ENCODE results near the gene SEMA3A.
"Not testable (repeated sequence)": the region's sequence is repeated elsewhere in the genome, so short reads cannot be mapped to it uniquely, and the experiment has no call there.

The SEMA3A gene

DNA sequence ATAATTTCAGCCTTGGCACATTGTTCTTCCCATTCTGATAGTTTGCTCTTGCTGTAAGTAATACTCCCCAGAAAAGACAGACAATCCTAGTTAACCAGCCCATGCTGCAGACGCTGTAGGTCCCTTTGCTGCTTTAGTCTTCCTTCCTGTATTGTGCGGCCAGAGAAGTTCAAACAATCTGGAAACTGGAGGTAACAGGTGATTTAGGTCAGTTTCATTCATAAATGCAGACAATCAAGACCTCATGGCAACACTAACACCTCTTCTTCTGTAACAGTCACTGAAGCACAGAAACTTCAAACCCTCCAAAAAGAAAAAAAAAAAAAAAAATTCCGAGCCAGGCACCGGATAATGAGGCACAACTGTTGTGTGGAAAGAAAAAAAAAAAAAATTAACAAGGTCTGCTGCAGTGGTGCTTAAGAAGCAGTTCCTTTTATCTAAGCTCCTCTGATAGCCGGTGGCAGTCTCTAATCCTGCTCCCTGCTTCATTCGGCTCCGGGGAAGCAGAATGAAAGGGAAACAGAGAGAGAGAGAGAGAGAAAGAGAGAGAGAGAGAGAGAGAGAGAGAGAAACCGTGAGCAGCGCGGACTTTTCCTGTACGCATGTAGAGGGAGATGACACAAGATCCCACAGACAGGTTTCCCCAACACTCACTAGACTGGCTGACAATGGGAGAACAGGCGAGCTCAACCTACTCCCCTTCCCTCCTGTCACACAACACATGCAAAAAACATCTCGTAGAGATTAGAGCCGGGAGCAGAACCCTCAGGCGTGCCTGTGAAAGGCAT lies at the start of gene SEMA3A:
SEMA3A (minus strand) TSS at position 306 of the 788 bp plus-strand sequence; CDS start at position 103, 203 bp downstream.
- no peak for DNase-seq (ENCODE audit: low spot score)

DNA sequence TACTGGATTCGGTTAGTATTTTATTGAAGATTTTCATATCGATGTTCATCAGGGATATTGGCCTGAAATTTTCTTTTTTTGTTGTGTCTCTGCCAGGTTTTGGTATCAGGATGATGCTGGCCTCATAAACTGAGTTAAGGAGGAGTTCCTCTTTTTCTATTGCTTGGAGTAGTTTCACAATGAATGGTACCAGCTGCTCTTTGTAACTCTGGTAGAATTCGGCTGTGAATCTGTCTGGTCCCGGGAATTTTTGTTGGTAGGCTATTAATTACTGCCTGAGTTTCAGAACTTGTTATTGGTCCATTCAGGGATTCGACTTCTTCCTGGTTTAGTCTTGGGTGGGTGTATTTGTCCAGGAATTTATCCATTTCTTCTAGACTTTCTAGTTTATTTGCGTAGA lies 48.4 kb upstream of the SEMA3A start:
- DNase-seq (ENCODE audit: low spot score), result not testable (repeated sequence)

DNA sequence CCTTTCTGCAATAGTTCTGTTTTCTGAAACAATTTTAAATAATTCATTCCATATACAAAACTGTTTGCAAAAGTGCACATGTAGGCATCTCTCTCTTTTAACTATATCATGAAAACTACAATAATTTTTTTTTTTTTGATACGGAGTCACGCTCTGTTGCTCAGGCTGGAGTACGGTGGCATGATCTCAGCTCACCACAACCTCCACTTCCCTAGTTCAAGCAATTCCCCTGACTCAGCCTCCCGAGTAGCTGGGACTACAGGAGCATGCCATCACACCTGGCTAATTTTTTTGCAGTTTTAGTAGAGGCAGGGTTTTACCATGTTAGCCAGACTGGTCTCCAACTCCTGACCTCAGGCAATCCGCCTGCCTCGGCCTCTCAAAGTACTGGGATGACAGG lies 44.0 kb upstream of the SEMA3A start:
- DNase-seq (ENCODE audit: low spot score), result no peak

DNA sequence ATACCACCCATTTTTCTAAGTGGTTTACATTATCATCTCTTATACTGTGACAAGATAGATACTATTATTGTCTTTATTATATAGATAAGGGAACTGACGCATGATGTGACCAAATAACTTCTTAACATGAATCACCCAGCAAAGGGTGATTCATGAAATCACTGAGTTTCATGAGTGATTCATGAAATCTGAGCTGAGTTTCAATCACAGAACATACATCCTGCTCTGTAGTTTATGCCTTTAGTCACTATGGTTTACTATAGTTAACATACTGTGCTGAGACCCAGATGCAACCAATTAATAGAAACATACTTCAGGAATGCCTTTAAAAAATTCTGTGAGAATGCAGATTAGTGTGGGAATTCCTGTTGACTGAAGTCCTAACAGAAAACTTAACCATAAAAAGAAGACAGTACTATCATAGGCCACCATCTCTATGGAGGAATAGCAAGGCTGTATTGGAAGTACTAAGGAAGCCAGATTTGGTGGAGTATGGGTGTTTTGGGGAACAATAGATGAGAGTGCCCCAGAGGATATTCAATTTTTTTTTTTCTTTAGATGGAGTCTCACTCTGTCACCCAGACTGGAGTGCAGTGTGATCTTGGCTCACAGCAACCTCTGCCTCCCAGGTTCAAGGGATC lies 43.1 kb upstream of the SEMA3A start:
- no peak for DNase-seq (ENCODE audit: low spot score)

DNA sequence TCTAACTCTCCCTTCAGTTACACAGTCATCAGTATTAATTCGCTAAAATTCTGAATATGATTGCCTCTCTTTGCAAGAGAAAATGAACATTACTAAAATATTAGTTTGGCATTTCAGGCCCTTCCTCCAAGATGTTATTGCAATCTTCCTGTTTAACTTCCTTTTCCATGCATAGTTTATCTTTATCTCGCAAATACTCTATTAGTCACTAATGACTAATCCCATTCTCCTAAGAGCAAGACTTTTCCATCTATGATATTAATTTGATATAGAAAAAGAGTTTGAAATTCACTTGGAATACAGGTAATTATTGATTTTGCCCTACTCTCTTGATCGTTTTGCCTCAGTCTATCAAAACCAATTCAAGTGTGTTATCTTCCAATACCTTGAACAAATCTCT lies 41.8 kb upstream of the SEMA3A start:
- DNase-seq (ENCODE audit: low spot score), result no peak

DNA sequence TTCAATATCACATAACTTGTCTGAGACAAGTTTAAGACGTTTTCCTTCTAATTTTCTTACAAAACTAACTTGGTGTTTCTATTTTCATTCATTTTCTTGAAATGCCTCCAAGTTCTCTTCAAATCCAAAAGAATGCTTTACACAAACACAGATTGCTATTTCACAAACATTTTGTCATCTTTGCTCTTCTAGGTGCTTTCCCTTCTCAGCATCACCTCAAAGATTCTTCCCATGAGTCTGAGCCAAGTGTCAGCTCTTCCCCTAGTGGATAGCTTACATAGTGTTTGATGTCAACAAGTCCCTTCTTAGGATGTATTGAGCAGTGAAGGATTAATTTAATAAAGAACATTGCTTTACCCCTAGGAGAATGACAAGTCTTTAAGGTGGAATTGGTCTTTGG lies 38.1 kb upstream of the SEMA3A start:
- no peak for DNase-seq (ENCODE audit: low spot score)

DNA sequence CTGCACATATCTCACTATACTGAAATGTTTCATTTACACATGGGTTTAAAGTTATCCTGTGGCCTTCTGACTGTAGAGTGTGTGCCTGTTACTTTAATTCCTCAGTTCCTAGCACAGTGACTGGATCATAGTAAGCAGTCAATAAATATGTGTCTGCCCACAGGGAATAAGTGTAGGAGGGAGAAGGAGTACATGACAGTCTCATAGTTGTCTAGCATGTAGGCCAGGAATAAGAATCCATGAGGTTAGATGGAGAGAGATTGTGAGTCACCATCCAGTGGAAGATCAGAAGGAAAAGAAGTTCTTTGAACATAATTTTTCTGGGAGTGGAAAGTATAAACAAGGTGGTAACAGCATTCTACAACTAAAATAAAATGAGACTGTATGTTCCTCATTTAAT lies 36.6 kb upstream of the SEMA3A start:
- DNase-seq (ENCODE audit: low spot score), result no peak

DNA sequence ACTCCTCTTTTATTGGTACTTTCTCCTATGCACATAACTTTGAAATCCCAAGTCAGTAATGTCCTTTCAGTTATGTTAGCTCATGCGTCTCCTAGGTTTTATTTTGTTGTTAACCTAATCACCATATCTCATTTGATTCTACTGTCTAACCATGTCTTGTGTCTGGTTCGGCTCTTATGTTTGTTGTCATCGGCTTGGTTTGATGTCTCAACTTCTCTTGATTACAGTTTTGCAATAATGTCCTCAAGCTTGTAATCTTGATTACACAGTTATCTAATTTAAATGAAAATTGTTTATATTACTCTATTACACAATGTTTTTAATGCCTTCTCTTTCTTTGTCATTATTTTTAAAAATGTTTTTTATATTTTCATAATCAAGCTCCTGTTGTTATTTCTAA lies 35.9 kb upstream of the SEMA3A start:
- DNase-seq (ENCODE audit: low spot score), result no peak

DNA sequence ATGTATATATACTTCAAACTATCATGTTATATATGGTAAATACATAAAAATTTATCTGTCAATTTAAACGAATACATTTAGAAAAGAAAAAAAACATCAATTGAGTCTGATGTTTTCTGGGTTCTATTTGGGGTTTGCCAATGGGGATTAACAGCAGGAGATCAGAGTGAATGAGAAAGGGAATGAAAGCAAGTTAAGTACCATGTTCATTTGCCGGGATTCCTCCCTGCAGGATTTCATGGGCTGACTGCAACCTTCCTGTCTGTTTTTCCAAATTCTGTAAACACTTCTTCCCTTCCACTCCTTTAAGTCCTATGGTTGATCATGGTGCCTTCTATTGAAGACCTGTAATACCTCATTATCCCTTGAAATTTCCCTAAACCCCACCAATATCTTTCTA lies 33.9 kb upstream of the SEMA3A start:
- DNase-seq (ENCODE audit: low spot score), result no peak

DNA sequence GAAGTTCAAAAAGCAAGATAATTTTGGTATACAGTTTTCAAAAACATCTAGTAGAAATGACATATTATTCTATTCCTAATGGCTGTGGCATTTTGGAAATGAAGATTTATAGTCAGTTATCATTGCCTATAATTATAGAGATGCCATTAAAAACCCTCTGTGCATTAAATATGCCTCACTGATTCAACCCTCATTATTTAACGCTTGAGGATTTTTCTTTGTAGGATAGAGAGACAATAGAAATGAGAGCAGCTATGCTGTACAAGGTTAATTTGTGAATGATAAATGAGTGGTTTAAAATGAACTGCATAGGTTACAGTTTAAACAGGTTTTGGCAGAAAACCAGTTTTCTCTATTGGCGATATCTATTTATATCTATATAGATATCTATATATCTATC lies 32.2 kb upstream of the SEMA3A start:
- no peak for DNase-seq (ENCODE audit: low spot score)

DNA sequence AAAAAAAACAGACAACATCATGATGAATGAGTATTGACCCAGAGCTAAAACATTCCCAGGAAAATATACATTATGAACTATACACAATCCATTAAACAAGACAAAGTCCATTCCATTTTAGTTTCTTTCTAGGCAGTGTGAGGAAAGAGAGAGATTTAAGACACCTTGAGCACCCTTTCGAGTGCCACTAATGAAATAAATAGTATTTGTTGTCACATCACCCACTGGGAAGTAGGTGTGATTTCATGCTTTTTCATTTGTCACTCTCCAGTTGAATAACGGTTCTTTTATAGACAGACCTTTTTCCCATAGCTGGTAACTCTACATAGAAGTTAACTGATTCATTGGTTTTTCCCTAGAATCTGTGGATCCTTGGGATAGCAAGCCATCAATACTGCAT lies 29.9 kb upstream of the SEMA3A start:
- DNase-seq (ENCODE audit: low spot score), result no peak

DNA sequence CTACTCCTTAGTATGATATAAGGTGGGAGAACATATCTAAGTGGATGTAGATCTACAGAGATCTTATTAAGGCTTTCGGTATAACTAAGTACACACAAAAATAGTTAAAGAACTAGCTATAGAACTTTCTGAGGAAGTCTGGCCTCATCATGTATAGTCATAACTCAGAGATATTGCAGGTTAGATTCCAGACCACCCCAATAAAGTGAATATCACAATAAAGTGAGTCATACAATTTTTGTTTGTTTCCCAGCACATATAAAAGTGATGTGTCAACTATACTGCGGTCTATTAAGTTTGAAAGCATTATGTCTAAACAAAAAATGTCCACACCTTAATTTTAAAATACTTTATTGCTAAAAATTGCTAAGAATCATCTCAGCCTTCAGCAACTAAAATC lies 24.7 kb upstream of the SEMA3A start:
- DNase-seq (ENCODE audit: low spot score), result no peak

DNA sequence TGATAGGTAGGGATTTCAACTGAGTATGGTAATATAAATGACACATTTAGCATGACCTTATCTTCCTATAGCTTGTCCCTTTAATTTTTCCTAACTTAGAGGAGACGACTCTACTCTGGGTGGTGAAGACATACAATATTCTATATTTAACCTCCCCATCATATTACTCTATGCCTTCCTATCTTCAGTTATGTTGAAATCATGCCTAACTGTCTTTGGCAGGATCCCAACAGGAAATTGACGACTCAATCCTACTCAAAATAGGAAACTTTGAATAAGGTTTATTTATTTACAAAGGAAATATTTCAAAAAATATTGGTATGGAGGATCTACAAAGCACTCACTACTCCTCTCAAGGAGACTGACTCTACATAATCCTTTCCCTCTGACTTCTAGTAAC lies 24.1 kb upstream of the SEMA3A start:
- DNase-seq (ENCODE audit: low spot score), result no peak

DNA sequence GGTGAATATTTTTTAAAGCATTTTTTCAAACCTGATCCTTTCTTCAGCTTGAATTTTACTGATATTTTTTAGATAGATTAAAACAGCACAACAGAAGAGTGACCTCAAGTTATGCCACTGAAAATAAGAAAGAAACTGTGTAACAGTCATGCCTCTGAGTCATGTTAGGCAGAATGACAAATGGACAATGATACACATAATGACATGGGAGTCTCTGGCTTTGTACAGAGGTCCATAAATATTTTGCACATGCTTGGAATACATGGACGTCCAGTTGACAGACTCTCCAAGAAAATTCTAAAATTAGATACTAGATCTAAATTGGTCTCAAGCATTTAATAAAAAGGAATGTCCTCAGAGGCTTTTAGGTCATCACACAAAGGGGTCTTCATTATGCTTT lies 21.9 kb upstream of the SEMA3A start:
- DNase-seq (ENCODE audit: low spot score), result no peak

DNA sequence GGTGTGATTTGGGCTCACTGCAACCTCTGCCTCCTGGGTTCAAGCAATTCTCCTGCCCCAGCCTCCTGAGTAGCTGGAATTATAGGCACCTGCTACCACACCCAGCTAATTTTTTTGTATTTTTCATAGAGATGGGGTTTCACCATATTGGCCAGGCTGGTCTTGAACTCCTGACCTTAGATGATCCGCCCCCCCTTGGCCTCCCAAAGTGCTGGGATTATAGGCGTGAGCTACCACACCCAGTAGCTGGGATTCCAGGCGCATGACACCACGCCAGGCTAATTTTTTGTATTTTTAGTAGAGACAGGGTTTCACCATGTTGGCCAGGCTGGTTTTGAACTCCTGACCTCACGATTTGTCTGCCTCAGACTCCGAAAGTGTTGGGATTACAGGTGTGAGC lies 20.2 kb upstream of the SEMA3A start:
- DNase-seq (ENCODE audit: low spot score), result not testable (repeated sequence)

DNA sequence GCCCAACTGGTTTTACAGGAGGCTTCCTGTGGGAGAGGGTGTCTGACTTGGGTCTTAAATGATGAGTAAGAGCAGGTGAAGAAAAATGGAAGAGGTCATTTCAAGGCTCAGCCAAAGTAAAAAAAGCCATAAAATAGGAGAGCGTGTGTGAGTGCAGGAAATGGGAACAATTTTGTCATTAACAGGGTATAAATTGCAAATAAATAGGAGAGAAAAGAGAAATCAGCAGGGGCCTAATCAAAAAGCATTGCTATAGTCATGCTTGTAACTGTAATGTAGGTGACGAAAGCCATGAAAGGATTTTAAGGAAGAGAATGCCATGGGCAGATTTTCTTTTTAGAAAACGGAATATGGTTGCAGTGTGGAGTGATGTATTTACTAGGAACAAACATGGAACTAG lies 15.7 kb upstream of the SEMA3A start:
- no peak for DNase-seq (ENCODE audit: low spot score)

DNA sequence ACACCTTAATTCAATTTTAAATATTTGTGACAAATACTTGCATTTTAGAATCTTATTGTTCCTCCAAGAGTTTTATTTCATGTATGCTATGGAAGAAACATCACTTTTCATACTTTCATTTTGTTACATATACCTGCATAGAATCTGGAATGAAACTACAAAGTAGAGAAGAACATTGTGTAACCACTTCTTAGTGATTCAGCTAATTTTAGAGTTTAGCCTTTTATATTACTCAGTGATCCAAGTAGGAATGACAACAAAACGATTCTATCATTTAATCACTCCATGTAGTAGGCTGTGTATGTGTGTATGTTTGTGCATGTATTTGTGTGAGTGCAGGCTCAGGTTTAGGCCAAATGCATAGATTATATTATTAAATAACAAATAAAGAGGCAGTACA lies 14.4 kb upstream of the SEMA3A start:
- DNase-seq (ENCODE audit: low spot score), result no peak

DNA sequence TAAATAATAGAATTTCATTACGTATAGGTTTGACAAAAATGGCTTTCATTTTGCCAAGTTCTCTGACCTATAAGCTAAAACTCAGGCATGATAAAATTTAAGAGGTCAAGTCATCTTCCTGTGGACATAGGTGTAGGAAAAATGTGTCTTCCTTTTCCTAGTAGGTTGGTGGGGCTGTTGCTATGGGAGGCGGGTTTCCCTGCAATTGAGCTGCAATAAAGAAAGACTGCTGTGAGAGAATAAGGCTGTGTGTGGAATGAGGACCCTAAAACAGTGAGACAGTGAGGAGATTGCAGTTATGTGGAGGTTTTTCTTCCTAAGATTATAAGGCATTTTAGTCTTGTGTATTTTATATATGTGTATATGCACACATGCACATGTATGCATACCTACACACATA lies 13.0 kb upstream of the SEMA3A start:
- no peak for DNase-seq (ENCODE audit: low spot score)

DNA sequence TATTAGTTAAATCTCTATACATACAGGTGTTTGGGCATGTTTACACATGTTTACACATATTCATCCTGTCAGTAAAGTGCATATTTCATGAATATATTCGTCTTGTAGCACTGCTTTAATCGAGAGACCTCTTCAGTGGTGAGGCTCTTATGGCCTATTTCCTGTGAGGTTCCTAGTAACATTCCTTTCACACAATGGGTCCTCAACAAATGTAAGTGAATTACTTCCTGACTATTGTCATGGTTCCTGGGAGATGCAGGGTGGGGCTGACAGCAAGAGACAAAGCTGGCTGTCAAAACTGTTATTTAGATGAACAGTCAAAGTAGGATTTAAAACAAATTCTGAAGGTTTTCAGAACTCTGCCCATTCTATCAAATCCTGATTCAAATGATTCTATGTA lies 12.4 kb upstream of the SEMA3A start:
- no peak for DNase-seq (ENCODE audit: low spot score)

DNA sequence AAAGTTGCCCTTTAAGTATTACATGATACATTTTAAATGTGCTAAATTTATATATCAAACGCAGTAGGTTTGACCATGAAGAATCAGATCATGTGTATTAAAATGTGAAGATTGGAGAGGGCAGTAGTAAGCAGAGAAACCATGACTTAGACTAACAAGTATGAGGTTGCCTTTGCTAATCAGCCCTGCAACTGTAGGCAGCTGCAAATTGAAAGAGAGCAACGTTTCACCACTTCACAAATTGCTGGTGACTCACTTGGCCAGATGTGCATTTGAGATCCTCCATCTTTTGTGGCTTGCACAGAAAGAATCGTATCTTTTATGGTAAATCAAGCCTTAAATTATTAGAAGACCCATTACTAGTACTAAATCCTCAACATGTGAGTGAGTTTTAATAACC lies 10.1 kb upstream of the SEMA3A start:
- no peak for DNase-seq (ENCODE audit: low spot score)

DNA sequence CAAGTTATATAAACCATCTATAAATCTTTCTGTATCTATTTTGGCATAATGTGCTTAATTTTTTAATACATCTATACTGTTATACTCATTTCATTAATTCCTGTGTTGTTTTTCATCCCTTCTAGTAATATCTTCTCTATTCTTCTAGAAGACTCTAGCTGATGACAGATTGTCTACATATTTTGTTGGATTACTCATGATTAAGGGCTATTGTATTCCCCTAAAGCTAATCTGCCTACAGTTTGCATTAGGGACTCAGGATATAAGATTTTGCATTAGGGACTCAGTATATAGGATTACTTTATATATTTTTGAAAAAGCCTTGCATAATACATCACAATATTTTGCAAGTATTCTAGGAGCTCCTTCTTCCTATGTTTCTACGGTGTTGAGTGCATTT lies 8.3 kb upstream of the SEMA3A start:
- no peak for DNase-seq (ENCODE audit: low spot score)

DNA sequence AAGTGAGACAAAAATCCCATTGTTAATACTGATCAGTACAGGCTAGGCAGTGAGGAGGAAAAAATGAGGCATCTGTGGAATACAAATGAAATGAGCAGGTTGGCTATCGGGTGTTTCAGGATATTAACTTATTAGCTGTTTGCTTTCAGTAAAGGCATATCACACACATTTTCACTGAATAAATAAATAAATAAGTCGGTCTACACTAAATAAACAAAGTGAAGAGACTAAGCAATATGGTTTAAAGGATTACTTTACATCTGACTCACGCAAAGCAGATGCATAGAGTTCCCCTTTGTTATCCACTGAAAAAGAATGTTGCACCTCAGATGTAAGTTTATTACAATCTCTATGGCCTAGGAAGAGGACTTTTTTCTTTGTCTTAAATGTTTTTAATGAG lies 6.3 kb upstream of the SEMA3A start:
- DNase-seq (ENCODE audit: low spot score), result no peak

DNA sequence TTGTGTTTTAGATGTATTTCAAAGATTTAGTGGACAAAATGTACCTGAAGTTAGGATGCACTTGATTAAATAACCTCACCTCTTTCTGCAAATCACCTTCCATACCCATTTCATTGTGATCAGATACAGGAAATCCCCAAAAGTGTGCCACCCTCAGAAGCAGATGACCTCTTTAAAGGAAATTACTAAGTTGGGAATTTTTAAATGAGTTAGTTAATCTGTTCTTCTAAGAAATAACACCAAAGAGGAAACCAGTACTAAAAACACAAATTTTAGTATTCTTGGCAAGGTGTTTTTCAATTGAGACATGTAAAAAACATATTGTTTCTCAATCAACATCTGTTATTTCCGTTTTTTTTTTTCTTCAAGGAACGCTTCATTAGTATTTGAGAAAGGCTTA lies 4.6 kb upstream of the SEMA3A start:
- DNase-seq (ENCODE audit: low spot score), result no peak

DNA sequence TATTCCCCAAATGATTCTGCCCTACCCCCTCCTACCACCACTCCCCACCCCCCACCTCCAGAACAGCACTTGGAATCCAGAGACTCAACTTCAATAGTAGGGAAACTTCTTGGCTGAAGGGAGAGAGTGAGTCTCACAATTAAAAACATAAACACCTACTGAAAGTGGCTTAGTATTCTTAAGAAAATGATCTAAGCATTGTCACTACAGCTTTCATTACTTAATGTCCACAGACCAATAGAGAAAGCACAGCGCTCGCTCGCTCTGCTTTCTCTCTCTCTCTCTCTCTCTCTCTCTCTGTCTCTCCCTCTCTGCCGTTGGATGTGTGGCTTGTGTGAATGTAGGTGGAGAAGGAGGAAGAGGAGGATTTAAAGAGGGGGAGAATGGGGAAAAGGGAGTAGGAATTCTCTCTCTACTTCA lies 1.5 kb upstream of the SEMA3A start:
- no peak for DNase-seq (ENCODE audit: low spot score)

Data from activated CD4-positive, alpha-beta T cell treated with anti-CD3 and anti-CD28 coated beads, Interleukin-2, Interleukin-4, amounts not matched to agents 100 ng/mL and 50 ng/mL, durations not matched to agents 16 hours and 8 hours (primary cell).